ENCODE measurements around the gene ZDHHC18.
"Not testable (repeated sequence)": the region's sequence is repeated elsewhere in the genome, so short reads cannot be mapped to it uniquely, and the experiment has no call there.

The ZDHHC18 gene

DNA sequence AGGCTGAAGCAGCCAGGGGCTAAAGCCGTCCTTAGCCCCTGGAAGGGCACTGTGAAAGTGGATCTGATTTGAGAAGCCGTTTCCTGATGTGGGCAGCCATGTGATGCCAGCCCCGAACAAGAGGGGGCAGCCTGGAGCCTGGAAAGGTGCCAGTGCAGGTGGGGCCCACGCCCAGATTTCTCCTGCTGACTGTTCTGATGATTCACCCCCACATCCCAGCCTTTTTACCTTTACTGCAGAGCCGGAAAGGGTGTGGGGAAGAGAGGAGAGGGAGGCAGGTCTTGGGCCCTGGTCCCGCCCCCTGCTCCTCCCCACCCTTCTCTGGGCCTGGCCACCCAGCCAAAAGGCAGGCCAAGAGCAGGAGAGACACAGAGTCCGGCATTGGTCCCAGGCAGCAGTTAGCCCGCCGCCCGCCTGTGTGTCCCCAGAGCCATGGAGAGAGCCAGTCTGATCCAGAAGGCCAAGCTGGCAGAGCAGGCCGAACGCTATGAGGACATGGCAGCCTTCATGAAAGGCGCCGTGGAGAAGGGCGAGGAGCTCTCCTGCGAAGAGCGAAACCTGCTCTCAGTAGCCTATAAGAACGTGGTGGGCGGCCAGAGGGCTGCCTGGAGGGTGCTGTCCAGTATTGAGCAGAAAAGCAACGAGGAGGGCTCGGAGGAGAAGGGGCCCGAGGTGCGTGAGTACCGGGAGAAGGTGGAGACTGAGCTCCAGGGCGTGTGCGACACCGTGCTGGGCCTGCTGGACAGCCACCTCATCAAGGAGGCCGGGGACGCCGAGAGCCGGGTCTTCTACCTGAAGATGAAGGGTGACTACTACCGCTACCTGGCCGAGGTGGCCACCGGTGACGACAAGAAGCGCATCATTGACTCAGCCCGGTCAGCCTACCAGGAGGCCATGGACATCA is 36.5 kb downstream of the ZDHHC18 start, which contains the start of gene SFN:
TSS of gene SFN (plus strand) at position 369 of the 904 bp plus-strand sequence. CDS start at position 433, 64 bp downstream.
- DNase-seq, result peak; percentile 68

DNA sequence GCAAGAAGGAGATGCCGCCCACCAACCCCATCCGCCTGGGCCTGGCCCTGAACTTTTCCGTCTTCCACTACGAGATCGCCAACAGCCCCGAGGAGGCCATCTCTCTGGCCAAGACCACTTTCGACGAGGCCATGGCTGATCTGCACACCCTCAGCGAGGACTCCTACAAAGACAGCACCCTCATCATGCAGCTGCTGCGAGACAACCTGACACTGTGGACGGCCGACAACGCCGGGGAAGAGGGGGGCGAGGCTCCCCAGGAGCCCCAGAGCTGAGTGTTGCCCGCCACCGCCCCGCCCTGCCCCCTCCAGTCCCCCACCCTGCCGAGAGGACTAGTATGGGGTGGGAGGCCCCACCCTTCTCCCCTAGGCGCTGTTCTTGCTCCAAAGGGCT is 37.2 kb downstream of the ZDHHC18 start:
- DNase-seq, result no peak

DNA sequence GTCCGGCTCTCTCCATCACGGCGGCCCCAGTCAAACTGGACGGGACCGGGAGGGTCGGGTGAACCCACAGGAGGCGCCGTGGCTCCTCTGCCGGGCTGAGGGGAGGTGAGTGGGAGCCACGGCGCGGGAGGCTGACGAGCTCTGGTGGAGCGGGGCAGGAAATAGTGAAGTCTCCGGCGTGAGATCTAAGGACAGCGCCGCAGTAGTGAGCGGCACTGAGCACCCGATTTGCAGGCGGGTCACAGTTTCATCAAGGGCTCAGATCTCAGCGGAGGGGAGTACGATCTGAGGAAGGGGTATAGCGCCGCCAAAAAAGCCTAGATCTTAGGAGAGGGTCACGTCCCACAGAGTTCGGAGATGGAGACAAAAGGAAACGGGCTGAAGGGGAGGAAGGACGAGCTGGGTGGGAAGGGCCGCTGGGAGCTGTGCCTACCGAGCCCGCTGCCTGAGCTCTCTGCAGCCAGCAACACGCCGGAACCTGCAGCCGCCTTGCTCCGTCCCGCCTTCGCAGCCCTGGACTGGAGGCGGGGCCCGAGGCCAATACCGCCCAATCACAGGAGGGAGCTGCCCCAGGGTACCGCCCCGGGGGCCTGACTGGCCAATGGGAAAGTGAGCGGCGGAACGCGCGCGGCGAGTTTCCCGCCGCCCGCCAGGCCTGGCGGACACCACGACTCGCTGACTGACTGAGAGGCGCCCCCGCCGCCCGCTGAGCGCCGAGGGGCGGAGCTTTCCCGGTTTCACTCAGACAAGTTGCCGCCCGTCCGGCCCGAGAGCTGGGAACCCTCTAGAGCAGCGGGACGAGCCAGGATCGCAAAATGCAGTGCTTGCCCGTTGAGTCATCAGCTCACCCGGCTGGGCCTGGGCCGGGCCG is 38.4 kb downstream of the ZDHHC18 start:
- peak; percentile 96 for DNase-seq

DNA sequence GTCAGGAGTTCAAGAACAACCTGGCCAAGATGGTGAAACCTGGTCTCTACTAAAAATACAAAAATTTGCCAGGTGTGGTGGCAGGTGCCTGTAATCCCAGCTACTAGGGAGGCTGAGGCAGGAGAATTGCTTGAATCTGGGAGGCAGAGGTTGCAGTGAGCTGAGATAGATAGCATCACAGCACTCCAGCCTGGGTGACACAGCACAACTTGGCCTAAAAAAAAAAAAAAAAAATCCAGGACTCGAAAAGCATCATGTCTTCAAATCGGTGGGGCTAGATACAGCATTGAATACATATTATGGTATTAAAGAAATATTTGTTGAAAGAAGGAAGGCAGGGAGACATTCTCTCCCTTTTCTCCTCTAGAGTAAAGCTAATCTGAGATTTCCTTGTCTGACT is 46.6 kb downstream of the ZDHHC18 start:
- DNase-seq, result not testable (repeated sequence)

DNA sequence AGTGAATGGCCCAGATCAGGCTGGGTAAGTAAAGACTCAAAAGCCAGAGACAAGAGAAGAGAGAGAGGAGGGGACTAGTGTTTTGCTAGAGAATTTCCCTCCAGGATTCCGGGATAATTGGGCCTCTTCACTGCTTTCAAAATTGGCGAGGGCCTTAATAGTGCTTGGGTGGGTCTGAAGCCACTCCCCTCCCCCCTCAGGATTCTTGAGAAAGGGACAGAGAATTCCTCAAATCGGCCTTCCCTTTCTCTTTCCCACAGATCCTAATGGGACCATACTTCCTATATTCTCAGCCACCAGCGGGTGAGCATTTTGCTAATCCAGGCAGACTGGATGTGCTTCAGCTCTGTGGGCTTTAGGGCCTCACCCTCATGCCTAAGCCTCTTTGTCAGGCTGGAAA is 48.4 kb downstream of the ZDHHC18 start:
- no peak for DNase-seq

DNA sequence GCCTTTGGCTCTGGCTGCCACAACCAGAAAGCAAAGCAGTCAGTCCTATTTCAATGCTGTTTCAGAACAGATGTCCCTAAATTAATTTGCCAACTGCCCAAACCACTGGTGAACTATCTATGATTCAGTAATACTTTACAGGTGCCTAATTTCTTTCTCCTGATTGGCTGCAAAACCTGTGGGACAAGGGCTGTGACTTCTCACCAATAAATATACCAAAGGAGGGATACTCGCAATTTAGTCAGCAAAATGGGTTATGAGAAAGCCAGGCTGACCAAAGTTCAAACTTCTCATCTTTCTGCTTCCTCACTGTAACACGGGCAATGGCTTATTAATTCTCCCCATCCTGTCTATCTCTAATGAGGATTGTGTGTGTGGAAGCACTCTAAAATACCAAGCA is 50.8 kb downstream of the ZDHHC18 start:
- DNase-seq, result no peak

DNA sequence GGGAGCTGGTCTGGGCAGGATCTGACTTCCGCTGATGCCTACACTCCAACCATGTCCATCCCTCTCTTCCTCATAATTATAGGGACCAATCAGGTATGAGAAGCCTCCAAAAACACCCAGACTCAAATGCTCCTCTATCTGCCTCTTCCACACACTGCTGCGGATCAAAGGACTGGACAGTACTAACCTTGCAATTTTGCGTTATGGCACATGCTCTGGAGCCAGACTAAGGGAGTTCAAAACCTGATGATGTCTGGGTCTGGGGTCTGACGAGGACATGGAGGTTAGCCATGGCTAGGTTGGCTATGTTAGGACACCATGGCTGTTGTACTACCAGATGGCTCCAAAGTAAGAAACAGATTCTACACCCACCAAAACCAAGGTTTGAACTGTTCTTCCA is 53.3 kb downstream of the ZDHHC18 start:
- DNase-seq, result no peak

DNA sequence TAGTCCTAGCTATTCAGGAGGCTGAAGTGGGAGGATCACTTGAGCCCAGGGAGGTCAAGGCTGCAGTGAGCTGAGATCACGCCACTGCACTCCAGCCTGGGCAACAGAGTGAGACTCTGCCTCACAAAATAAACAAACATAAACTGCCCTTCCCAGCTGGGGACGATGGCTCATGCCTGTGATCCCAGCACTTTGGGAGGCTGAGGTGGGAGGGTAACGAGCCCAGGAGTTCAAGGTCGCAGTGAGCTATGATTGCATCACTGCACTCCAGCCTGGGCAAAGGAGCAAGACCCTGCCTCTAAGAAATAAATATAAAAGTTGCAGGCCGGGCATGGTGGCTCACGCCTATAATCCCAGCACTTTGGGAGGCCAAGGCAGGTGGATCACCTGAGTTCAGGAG is 55.1 kb downstream of the ZDHHC18 start:
- not testable (repeated sequence) for DNase-seq

DNA sequence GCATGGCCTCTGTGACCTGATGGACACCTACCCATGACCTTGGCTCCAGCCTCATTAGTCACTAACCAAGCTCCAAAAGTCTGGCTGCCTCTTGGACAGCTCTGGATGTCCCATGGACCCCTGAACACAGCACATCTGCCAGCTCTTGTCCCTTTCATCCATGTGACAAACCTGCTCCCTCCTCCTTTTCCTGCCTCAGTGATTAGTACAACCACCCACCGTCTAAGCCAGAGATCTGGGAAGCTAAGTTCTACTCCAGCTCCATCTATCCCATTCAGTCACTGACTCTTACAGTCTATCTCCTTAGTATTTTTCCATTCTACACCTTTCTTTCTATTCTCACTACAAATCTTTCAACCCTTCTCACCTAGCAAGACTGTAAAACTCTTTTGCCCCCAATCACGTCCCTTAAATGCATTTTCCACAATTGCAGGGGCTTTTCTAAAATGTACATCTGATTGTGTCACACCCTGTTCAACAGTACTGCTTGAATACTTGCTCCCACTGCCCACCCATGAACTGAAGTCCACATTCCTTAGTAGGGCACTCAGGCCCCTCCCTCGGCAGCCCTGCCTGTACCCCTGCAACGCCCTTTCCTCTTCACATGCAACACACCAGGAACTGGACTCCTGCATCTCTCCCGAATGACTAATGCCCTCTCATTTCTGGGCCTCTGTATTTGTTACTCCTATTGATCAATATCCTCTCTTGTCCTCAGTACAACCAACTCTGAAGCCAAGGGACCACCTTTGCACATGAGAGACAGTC is 56.4 kb downstream of the ZDHHC18 start:
- DNase-seq, result no peak

DNA sequence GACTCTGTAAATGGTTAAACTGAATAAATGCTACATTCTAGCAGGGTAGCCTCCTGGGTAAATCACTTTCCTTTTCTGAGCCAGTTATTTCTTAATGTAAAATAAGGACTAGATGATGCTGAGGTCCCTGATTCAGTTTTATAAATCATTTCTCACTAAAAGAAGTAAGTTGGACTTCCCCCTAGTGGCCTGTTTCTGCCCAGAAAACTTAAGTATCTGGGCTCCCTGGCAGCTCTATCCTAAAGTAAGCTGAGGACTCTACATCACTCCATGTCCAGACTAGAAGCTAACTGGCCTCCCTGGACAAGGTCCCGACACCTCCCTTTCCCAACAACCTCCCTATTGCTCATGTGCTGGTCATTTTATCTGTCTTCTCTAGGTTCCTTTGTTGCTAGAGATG is 60.6 kb downstream of the ZDHHC18 start:
- no peak for DNase-seq

DNA sequence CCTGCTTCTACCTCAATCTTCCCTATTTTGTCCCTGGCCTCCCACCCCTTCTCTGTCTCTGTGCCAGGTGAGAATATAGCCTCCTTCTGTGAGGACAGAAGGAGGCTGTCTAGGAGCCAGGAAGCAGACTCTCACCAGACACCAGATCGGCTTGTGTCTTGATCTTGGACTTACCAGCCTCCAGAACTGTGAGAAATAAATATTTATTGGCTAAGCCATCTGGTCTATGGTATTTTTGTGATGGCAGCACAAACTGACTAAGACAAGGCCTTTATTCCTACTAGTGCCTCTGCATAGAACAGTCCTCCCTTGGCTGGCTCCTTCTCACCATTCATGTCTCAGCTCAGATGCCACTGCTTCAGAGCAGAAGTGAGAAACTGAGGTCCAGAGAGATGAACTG is 61.7 kb downstream of the ZDHHC18 start:
- DNase-seq, result no peak

DNA sequence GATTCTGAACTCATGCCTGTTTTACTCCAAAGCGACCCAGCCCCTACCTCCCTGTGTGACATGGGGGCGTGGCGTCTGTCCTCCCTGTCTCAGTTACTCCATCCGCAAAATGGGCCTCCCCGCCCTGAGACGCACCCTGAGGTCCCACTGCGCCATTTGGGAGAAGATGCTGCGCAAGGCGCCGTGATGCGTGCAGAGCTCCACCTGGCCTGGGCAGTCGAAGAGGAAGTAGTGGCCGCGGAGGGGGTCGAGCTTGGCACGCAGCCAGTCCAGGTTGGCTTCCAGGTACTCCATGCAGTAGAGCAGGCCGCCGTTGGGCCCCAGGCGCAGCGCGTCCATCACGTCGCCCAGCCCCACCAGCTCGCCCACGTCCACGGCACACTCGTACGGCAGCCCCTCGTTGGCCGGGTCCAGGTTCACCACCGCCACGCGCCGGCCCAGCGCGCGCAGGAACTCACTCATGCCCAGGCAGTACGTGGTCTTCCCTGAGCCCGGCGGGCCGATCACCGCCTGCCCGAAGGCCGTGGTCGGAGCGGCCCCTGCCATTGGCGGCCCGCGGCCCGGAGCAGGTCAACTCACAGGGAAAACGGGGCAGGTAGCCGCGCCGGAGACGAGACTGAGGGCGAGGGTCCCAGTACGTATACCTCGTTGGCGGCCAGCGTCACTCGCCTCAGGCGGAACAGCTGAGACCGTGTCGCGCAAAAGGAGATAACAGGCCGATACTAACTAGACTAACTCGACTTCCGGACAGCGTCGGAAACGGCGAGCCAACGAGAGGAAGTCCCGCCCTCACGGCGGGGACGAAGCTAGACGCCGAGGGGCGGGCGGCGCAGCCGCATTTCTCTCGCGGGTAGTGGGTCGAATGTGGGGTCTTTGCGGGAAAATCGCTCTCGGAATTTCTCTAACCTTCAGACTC is 63.3 kb downstream of the ZDHHC18 start, which contains the start of gene GPN2:
TSS of gene GPN2 (minus strand) at position 733 of the 916 bp plus-strand sequence. CDS start at position 546, 187 bp downstream.
- DNase-seq, result peak; percentile 77

DNA sequence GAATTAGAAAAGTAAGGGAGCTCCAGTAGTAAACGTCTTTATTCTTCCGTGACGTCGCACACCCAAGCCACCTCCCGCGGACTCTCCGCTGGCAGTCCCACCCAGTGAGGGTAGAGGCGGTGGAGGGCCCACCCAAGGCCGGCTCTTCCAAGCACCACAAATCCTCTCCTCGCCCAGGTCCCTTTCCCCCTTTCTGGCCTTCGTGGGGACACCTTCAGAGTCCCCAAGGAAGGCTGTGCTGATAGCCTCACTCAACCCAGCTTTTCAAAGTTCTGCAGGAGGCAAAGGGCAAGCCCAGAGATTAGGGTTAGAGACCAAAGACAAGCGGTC is 63.9 kb downstream of the ZDHHC18 start:
- no peak for DNase-seq

DNA sequence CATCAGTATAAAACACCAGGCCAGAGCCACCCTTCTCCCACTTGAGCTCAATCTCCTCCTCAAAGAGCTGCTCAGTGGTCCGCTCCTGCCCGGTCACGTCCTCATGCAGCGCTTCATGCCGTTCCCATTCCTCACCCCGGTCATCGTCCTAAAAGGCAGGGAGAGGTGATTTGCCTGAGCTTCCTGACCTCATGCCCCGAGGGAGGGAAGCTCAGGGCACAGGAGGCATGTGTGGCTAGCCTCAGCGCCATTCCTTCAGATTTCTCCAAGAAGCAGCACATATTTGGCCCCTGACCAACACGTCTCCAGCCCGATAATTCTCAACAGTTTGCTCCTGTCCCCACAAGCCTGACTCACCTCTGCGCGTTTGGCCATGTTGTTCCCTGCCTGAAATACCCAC is 67.8 kb downstream of the ZDHHC18 start:
- no peak for DNase-seq

DNA sequence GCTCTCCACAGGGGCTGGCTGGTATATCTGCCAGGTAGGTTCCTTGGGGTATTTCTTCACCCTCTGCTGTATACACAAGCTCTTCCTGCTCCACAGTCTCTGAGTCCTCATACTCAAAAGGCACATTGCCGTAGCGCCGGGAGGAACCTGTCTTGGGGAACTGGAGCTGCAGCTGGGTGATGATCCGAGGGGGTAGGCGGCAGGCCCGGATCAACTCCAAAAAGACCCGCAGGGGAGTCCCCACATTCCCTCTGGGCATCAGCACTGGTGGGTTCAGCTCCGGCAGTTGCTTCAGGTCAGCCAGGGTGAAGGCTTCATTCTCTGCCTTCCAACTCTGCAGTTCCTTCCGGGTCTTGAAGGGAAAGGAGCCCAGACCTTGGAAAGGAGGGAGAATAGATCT is 70.9 kb downstream of the ZDHHC18 start:
- no peak for DNase-seq

DNA sequence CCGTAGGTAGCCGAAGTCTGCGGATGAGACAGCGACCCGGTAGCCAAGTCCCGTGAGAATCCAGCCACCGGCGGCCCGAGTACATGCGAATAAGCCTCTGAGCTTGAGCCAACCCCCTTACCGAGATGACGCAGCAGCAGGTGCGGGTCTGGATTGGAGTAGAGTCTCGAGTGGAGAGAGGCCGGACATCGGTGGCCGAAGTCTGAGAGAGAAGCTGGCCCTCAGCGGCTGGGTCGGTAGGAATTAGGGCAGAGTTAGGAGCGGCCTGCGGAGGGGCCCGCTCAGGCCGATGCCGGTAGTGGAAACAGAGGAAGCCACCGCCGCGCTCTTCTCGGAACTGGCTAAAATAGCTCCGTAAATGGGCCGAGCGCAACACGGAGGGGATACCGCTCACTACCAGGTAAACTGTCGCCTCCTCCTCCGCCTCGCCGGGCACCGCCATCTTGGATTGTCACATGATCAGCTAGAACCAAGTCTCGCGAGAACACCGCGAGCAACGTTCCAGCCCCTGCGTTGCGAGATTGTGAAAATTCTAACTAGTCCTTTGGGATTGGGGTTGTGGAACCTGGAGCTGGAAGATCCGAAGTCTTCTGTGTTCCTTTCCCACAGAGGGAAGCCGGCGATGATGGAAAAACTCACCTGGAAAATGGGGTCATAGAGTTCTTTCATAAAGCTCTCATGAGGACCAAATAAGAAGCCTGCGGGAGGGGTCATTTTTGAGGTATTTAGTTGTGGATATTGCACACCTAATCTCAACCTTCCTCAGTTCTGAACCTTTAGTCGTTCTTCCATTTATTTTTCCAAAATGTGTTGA is 73.7 kb downstream of the ZDHHC18 start, which contains the start of gene GPATCH3:
TSS of gene GPATCH3 (minus strand) at position 467 of the 814 bp plus-strand sequence. CDS start at position 442, 25 bp downstream.
- DNase-seq, result peak; percentile 89

DNA sequence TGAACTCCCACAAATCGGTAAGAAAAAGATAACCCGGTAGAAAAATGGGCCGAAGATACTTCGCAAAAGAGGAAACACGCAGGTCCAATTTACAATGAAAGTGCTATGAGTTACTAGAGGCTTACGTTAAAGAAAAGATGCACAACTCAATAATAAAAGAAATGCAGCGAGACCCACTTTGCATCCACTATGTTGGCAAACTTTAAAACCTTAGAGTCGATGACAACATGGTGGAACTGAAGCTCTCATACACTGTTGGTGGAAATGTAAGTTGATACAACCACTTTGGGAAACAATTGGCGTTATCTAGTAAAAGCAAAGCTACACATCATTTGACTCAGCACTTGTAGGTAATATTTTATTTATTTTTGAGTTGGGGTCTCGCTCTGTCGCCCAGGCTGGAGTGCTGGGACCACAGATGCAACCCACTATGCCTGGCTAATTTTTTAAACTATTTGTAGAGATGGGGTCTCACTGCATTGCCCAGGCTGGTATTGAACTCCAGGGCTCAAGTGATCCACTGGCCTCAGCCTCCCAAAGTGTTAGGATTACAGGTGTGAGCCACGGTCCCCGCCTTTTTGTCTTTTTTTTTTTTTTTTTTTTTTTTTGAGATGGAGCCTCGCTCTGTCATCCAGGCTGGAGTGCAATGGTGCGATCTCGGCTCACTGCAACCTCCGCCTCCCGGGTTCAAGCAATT is 74.5 kb downstream of the ZDHHC18 start:
- no peak for DNase-seq

All from stimulated activated CD4-positive, alpha-beta T cell treated with anti-CD3 and anti-CD28 coated beads, Interleukin-1b, Interleukin-23, amount 100 ng/mL, for 48 hours (primary cell).